ENCODE data around the gene ACACB. TPM values are rescaled to one million over a fixed set of nuclear protein-coding genes. Genes with fewer than 3 reads are reported as not detected.

ACACB gene
- total and polyA plus RNA-seq, 2 donors from 2014 or later = 13.8 to 56.8 TPM

DNA sequence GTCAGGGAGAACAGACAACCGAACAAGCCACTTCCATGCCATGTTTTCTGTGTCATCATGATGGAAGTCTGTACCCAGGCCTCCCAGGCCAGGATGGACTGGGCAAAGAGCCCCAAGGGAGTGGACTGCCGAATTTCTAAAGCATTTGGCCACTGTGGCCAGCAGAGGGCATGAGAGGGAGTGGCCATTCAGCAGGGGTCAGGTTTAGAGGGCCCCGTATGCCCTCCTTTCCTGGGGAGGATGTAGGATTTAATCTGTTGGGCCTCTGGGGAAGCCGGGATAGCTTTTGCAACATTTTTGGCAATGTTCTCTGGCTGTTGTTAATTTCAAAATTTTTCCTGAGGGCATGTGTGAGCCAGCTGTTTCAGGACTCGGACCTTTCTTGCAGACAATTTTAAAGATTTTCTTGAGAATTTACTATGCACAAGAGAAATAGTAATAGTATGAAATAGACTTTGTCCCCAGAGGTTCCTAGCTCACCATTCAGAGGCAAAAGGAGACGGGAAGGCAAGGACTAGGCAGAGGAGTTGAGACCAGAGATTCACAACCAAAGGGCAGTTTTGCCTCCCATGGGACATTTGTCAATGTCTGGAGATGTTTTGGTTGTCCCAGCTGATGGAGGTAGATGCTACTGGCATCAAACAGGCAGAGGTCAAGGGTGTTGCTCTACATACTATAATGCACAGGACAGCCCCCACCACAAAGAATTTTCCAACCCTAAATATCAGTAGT is 18.0 kb downstream of the ACACB start:
- H3K9me3 ChIP-seq (ENCODE audit: control insufficient read depth in 2 of 3, insufficient read depth in 1 of 3, low read length in 3 of 3) = no peaks in the 10 kb centered on the region
- intact Hi-C loops (cut with DNase I) = no loop called here
- H3K4me1 ChIP-seq (ENCODE audit: control insufficient read depth in 2 of 3, insufficient read depth in 2 of 3, low read depth in 1 of 3, low read length in 3 of 3) = peaks cover 0 to 18% (median 18%) of the 10 kb centered on the region in 3 donors
- no peak overlapping the region for H3K4me3 ChIP-seq (ENCODE audit: low read length in 3 of 3)
- no peak for FAIRE-seq
- H3K27ac ChIP-seq (ENCODE audit: low read depth in 2 of 2, low read length in 2 of 2) = peak overlapping the region in 1 of 2 donors; percentile 23
- H3K36me3 ChIP-seq (ENCODE audit: control insufficient read depth in 2 of 3, insufficient read depth in 3 of 3, low read length in 3 of 3) = no peaks in the 10 kb centered on the region
- no peak overlapping the region for H3K9ac ChIP-seq (ENCODE audit: low read length in 3 of 3)
- no peaks in the 10 kb centered on the region for H3K27me3 ChIP-seq (ENCODE audit: control insufficient read depth, insufficient read depth, low read length)
- TF ChIP-seq, protein P1, sequence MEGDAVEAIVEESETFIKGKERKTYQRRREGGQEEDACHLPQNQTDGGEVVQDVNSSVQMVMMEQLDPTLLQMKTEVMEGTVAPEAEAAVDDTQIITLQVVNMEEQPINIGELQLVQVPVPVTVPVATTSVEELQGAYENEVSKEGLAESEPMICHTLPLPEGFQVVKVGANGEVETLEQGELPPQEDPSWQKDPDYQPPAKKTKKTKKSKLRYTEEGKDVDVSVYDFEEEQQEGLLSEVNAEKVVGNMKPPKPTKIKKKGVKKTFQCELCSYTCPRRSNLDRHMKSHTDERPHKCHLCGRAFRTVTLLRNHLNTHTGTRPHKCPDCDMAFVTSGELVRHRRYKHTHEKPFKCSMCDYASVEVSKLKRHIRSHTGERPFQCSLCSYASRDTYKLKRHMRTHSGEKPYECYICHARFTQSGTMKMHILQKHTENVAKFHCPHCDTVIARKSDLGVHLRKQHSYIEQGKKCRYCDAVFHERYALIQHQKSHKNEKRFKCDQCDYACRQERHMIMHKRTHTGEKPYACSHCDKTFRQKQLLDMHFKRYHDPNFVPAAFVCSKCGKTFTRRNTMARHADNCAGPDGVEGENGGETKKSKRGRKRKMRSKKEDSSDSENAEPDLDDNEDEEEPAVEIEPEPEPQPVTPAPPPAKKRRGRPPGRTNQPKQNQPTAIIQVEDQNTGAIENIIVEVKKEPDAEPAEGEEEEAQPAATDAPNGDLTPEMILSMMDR (IDR thresholded peaks at IDR 0.05; ENCODE audit: borderline replicate concordance, extremely low read depth, insufficient read depth) = peak; percentile 31
- DNase-seq = no peak

DNA sequence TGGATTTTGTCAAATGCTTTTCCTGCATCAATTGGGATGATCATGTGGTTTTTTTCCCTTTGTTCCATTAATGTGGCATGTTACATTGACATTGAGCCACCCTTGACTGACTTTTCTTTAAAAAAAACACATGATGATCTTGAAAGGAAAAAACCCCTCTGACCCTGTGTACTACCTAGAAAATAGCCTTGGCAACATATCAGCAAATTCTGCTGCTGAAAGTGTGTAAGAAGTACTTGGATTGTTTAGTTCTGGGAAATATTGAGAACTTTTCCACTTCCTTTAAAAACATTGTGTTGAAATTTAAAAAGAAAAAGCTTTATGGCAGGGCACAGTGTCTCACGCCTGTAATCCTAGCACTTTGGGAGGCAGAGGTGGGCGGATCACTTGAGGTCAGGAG is 20.7 kb downstream of the ACACB start:
- intact Hi-C loops (cut with DNase I) = no loop called here
- H3K4me1 ChIP-seq (ENCODE audit: control insufficient read depth in 2 of 3, insufficient read depth in 2 of 3, low read depth in 1 of 3, low read length in 3 of 3) = peaks cover 0 to 14% (median 5%) of the 10 kb centered on the region in 3 donors
- peak overlapping the region; percentile 29 to 74 for H3K27ac ChIP-seq (ENCODE audit: low read depth in 2 of 2, low read length in 2 of 2)
- H3K4me3 ChIP-seq (ENCODE audit: low read length in 3 of 3) = no peak overlapping the region
- peak; percentile 56 for FAIRE-seq
- H3K9ac ChIP-seq (ENCODE audit: low read length in 3 of 3) = no peak overlapping the region
- no peaks in the 10 kb centered on the region for H3K27me3 ChIP-seq (ENCODE audit: control insufficient read depth, insufficient read depth, low read length)
- TF ChIP-seq, protein P1 (IDR thresholded peaks at IDR 0.05; ENCODE audit: borderline replicate concordance, extremely low read depth, insufficient read depth) = no peak
- H3K9me3 ChIP-seq (ENCODE audit: control insufficient read depth in 2 of 3, insufficient read depth in 1 of 3, low read length in 3 of 3) = no peaks in the 10 kb centered on the region
- peaks cover 0 to 4% (median 0%) of the 10 kb centered on the region in 3 donors for H3K36me3 ChIP-seq (ENCODE audit: control insufficient read depth in 2 of 3, insufficient read depth in 3 of 3, low read length in 3 of 3)
- no peak for DNase-seq

- Histone ChIP-seq H3K9ac (ENCODE audit: low read length in 3 of 3) (no peak overlapping the region), H3K27me3 (ENCODE audit: control insufficient read depth, insufficient read depth, low read length) (no peaks in the 10 kb centered on the region), H3K4me3 (ENCODE audit: low read length in 3 of 3) (no peak overlapping the region), H3K4me1 (ENCODE audit: control insufficient read depth in 2 of 3, insufficient read depth in 2 of 3, low read depth in 1 of 3, low read length in 3 of 3) (peaks cover 0 to 13% (median 5%) of the 10 kb centered on the region in 3 donors), H3K36me3 (ENCODE audit: control insufficient read depth in 2 of 3, insufficient read depth in 3 of 3, low read length in 3 of 3) (peaks cover 0 to 9% (median 0%) of the 10 kb centered on the region in 3 donors), H3K27ac (ENCODE audit: low read depth in 2 of 2, low read length in 2 of 2) (no peak overlapping the region), H3K9me3 (ENCODE audit: control insufficient read depth in 2 of 3, insufficient read depth in 1 of 3, low read length in 3 of 3) (no peaks in the 10 kb centered on the region)
- no peak for DNase-seq
- intact Hi-C loops (cut with DNase I) = no loop called here
- no peak for FAIRE-seq
- TF ChIP-seq, protein P1 (IDR thresholded peaks at IDR 0.05; ENCODE audit: borderline replicate concordance, extremely low read depth, insufficient read depth) = no peak
Observed at GRCh38 chr12:109139360-109139759, 23.0 kb downstream of the ACACB start.
